ENCODE results near the gene PABPC3. TPM values are rescaled to one million over a fixed set of nuclear protein-coding genes. Genes with fewer than 3 reads are reported as not detected.

PABPC3 gene
- under 0.01 TPM for total RNA-seq

DNA sequence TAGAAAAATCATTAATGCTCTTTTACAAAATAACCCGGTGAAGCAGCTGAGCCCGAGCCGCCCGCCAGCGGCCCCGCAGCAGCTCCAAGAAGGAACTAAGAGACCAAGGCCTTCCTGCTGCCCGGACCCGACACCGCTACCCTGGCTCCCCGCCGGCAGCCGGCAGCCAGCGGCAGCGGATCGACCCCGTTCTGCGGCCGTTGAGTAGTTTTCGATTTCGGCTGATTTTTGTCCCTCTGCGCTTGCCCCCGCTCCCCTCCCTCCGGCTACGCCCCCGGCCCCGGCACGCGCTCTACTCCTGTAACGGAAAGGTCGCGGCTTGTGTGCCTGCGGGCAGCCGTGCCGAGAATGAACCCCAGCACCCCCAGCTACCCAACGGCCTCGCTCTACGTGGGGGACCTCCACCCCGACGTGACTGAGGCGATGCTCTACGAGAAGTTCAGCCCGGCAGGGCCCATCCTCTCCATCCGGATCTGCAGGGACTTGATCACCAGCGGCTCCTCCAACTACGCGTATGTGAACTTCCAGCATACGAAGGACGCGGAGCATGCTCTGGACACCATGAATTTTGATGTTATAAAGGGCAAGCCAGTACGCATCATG, at the start of gene PABPC3:
PABPC3 (plus strand) TSS at position 286 of the 603 bp plus-strand sequence; CDS start at position 349, 63 bp downstream.
- H3K4me3 ChIP-seq (ENCODE audit: low read length in 3 of 3), result no peak within 1 kb of the TSS
- no peaks in the 10 kb centered on the region for H3K4me1 ChIP-seq (ENCODE audit: control insufficient read depth in 3 of 3, insufficient read depth in 3 of 3, low read length in 3 of 3)
- no peak within 1 kb of the TSS for H3K27ac ChIP-seq (ENCODE audit: low read depth, low read length)
- H3K9me3 ChIP-seq (ENCODE audit: control insufficient read depth in 3 of 3, low read length in 3 of 3), result peaks cover 0 to 2% (median 0%) of the 10 kb centered on the region in 3 donors
- peaks cover 0 to 4% (median 0%) of the 10 kb centered on the region in 3 donors for H3K27me3 ChIP-seq (ENCODE audit: control insufficient read depth in 3 of 3, insufficient read depth in 3 of 3, low read length in 3 of 3)
- H3K9ac ChIP-seq (ENCODE audit: low read depth in 1 of 3, low read length in 3 of 3), result no peak within 1 kb of the TSS
- no peaks in the 10 kb centered on the region for H3K36me3 ChIP-seq (ENCODE audit: control insufficient read depth in 3 of 3, insufficient read depth in 3 of 3, low read length in 3 of 3)

DNA sequence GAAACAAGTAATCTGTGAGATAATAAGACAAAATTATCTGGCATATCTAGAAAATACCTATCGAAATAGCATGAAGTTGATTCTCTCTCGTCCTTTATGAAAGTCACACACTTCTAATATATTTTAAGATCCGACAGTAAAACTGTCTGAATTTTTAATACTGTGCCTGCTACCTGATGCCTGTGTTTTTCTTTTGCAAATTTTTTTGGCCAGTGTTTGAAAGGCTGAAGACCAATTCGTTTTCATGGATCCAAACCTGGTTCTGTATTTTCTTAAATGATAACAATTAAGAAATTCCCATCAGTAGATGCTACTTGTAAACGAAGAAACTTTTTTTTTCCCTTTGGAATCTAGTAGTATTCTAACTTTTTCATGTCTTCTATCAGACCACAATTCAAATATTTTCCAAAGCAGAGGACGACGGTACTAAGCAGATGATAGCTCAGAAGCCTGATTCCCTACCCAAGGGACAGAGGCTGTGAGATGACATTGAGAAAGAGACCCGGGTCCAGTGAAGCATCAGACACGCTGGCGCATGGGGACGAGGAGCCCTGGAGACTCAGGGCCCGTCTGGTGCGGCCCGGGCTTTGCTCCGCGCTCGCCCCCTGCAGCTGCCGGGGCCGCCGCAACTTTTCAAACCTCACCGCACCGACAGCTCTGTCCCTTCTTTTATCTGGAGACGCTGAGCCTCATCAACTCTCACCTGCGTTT, 49.5 kb upstream of the PABPC3 start:
- Histone ChIP-seq H3K27me3 (ENCODE audit: control insufficient read depth in 3 of 3, insufficient read depth in 3 of 3, low read length in 3 of 3) (peaks cover 7 to 35% (median 29%) of the 10 kb centered on the region in 3 donors), H3K9ac (ENCODE audit: low read depth in 1 of 3, low read length in 3 of 3) (no peak overlapping the region), H3K9me3 (ENCODE audit: control insufficient read depth in 3 of 3, low read length in 3 of 3) (no peaks in the 10 kb centered on the region), H3K4me1 (ENCODE audit: control insufficient read depth in 3 of 3, insufficient read depth in 3 of 3, low read length in 3 of 3) (no peaks in the 10 kb centered on the region), H3K27ac (ENCODE audit: low read depth, low read length) (no peak overlapping the region), H3K36me3 (ENCODE audit: control insufficient read depth in 3 of 3, insufficient read depth in 3 of 3, low read length in 3 of 3) (no peaks in the 10 kb centered on the region), H3K4me3 (ENCODE audit: low read length in 3 of 3) (no peak overlapping the region)

DNA sequence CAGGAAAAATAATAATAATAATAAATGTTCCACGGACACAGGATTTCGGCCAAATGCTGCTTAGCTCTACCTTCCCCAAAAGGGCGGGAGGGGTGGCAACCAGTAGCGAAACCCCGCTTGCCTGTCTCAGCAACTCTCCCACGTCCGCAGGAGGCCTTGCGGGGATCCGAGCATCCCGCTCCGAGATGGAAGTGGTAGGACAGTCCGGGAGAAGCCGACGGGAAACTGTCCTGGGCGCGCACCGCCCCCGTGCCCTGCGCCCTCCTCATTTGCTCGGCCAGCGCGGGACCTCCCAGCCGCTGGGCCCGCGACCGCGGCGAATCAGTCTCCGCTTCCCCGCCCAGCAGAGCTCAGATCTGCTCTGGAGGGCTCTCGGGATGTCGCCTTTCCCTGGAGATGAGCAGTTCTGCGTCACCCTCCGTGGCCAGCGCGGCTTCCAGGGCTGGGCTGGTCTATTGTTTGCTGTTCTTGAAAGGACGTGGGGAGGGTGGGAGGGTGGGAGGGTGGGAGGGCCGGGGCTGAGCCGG, 48.9 kb upstream of the PABPC3 start:
- peaks cover 7 to 32% (median 25%) of the 10 kb centered on the region in 3 donors for H3K27me3 ChIP-seq (ENCODE audit: control insufficient read depth in 3 of 3, insufficient read depth in 3 of 3, low read length in 3 of 3)
- H3K36me3 ChIP-seq (ENCODE audit: control insufficient read depth in 3 of 3, insufficient read depth in 3 of 3, low read length in 3 of 3), result no peaks in the 10 kb centered on the region
- H3K27ac ChIP-seq (ENCODE audit: low read depth, low read length), result no peak overlapping the region
- no peaks in the 10 kb centered on the region for H3K9me3 ChIP-seq (ENCODE audit: control insufficient read depth in 3 of 3, low read length in 3 of 3)
- peak overlapping the region in 2 of 3 donors; percentile 31 to 35 for H3K4me3 ChIP-seq (ENCODE audit: low read length in 3 of 3)
- no peak overlapping the region for H3K9ac ChIP-seq (ENCODE audit: low read depth in 1 of 3, low read length in 3 of 3)
- H3K4me1 ChIP-seq (ENCODE audit: control insufficient read depth in 3 of 3, insufficient read depth in 3 of 3, low read length in 3 of 3), result no peaks in the 10 kb centered on the region

DNA sequence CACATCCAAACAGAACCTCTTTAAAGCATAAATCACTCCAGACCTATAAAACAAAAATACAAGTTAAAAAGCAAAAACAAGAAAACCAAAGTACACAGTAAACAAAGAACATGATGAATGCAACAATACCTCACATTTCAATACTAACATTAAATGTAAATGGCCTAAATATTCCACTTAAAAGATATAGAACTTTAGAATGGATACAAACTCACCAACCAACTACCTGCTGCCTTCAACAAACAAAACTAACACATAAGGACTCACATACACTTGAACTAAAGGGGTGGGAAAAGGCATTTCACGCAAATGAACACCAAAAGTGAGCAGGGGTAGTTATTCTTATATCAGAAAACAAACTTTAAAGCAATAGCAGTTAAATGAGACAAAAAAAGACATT, 44.9 kb upstream of the PABPC3 start:
- Histone ChIP-seq H3K36me3 (ENCODE audit: control insufficient read depth in 3 of 3, insufficient read depth in 3 of 3, low read length in 3 of 3) (no peaks in the 10 kb centered on the region), H3K27me3 (ENCODE audit: control insufficient read depth in 3 of 3, insufficient read depth in 3 of 3, low read length in 3 of 3) (peaks cover 4 to 22% (median 13%) of the 10 kb centered on the region in 3 donors)

GRCh38 chr13:25059166-25059565, 36.8 kb upstream of the PABPC3 start:
- Histone ChIP-seq H3K27me3 (ENCODE audit: control insufficient read depth in 3 of 3, insufficient read depth in 3 of 3, low read length in 3 of 3) (no peaks in the 10 kb centered on the region), H3K4me1 (ENCODE audit: control insufficient read depth in 3 of 3, insufficient read depth in 3 of 3, low read length in 3 of 3) (no peaks in the 10 kb centered on the region), H3K9me3 (ENCODE audit: control insufficient read depth in 3 of 3, low read length in 3 of 3) (no peaks in the 10 kb centered on the region), H3K4me3 (ENCODE audit: low read length in 3 of 3) (no peak overlapping the region), H3K36me3 (ENCODE audit: control insufficient read depth in 3 of 3, insufficient read depth in 3 of 3, low read length in 3 of 3) (no peaks in the 10 kb centered on the region), H3K9ac (ENCODE audit: low read depth in 1 of 3, low read length in 3 of 3) (no peak overlapping the region), H3K27ac (ENCODE audit: low read depth, low read length) (no peak overlapping the region)

More for the DNA sequence above, 44.9 kb upstream of the PABPC3 start:
- Histone ChIP-seq H3K4me1 (ENCODE audit: control insufficient read depth in 3 of 3, insufficient read depth in 3 of 3, low read length in 3 of 3) (no peaks in the 10 kb centered on the region), H3K27ac (ENCODE audit: low read depth, low read length) (no peak overlapping the region), H3K9me3 (ENCODE audit: control insufficient read depth in 3 of 3, low read length in 3 of 3) (no peaks in the 10 kb centered on the region), H3K4me3 (ENCODE audit: low read length in 3 of 3) (no peak overlapping the region), H3K9ac (ENCODE audit: low read depth in 1 of 3, low read length in 3 of 3) (no peak overlapping the region)

DNA sequence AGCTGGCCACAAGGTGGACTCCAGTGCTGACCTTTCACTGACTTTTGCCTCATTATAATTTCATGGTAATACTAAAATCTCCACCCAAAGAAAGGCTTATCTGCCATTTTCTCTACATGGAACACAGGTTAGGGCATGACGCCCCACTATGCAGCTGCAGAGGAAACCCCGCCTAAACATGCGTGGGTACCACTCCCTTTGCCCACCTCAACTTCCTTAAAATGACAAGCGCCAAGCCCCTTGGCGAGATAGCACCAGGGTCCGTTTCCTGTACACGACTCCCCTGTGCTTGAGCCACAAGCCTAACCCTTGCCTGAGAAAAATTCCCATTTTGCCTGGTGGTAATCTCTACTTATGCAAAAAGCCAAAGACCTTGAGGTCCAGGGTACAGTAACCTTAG, 36.0 kb upstream of the PABPC3 start:
- Histone ChIP-seq H3K4me1 (ENCODE audit: control insufficient read depth in 3 of 3, insufficient read depth in 3 of 3, low read length in 3 of 3) (no peaks in the 10 kb centered on the region), H3K9ac (ENCODE audit: low read depth in 1 of 3, low read length in 3 of 3) (no peak overlapping the region), H3K9me3 (ENCODE audit: control insufficient read depth in 3 of 3, low read length in 3 of 3) (no peaks in the 10 kb centered on the region), H3K4me3 (ENCODE audit: low read length in 3 of 3) (no peak overlapping the region), H3K27ac (ENCODE audit: low read depth, low read length) (no peak overlapping the region), H3K27me3 (ENCODE audit: control insufficient read depth in 3 of 3, insufficient read depth in 3 of 3, low read length in 3 of 3) (no peaks in the 10 kb centered on the region), H3K36me3 (ENCODE audit: control insufficient read depth in 3 of 3, insufficient read depth in 3 of 3, low read length in 3 of 3) (no peaks in the 10 kb centered on the region)

DNA sequence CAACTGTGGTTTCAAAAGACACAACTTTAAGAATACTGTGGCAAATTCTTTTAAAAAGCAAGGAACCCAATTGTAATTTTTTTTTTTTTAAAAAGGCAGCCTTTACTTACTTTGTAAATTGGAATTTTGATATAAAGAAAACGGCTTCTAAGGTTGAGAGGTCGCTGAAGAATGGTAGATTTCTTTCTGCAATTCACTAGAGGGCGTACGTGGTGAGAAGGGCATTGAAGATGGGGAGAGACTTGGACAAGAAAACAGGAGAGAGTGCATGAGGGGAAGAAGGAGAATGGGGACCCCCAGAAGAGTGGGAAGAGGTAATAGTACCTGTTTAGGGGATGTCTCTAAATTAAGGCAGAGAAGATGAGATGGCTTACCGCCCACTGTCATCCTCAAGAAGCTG, 33.5 kb upstream of the PABPC3 start:
- H3K4me3 ChIP-seq (ENCODE audit: low read length in 3 of 3), result no peak overlapping the region
- H3K9ac ChIP-seq (ENCODE audit: low read depth in 1 of 3, low read length in 3 of 3), result no peak overlapping the region
- no peaks in the 10 kb centered on the region for H3K9me3 ChIP-seq (ENCODE audit: control insufficient read depth in 3 of 3, low read length in 3 of 3)
- no peaks in the 10 kb centered on the region for H3K36me3 ChIP-seq (ENCODE audit: control insufficient read depth in 3 of 3, insufficient read depth in 3 of 3, low read length in 3 of 3)
- H3K27ac ChIP-seq (ENCODE audit: low read depth, low read length), result no peak overlapping the region
- H3K4me1 ChIP-seq (ENCODE audit: control insufficient read depth in 3 of 3, insufficient read depth in 3 of 3, low read length in 3 of 3), result no peaks in the 10 kb centered on the region
- H3K27me3 ChIP-seq (ENCODE audit: control insufficient read depth in 3 of 3, insufficient read depth in 3 of 3, low read length in 3 of 3), result peaks cover 0 to 3% (median 0%) of the 10 kb centered on the region in 3 donors

DNA sequence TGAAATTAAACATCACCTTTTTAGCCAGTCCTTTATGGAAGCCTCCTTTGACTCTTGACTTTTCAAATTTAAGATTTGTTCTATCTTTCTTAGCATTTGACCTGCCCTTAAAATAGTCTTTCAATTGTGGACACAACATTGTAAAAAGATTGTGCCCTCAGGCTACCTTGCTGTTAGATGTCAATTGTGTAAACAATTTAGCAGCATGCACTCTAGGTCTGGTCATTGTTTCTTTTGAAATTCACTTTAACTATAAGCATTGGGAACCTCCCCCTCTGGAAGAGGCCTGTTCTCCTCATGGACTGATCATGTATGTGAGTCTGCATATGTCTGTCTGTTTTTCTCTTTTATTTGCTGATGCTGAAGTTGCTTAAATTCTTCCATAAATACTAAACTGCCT, 31.5 kb upstream of the PABPC3 start:
- no peak overlapping the region for H3K9ac ChIP-seq (ENCODE audit: low read depth in 1 of 3, low read length in 3 of 3)

GRCh38 chr13:25065974-25066770, 29.8 kb upstream of the PABPC3 start:
- Histone ChIP-seq H3K4me3 (ENCODE audit: low read length in 3 of 3) (no peak overlapping the region), H3K9ac (ENCODE audit: low read depth in 1 of 3, low read length in 3 of 3) (no peak overlapping the region), H3K27me3 (ENCODE audit: control insufficient read depth in 3 of 3, insufficient read depth in 3 of 3, low read length in 3 of 3) (peaks cover 0 to 5% (median 0%) of the 10 kb centered on the region in 3 donors), H3K4me1 (ENCODE audit: control insufficient read depth in 3 of 3, insufficient read depth in 3 of 3, low read length in 3 of 3) (no peaks in the 10 kb centered on the region), H3K9me3 (ENCODE audit: control insufficient read depth in 3 of 3, low read length in 3 of 3) (no peaks in the 10 kb centered on the region), H3K27ac (ENCODE audit: low read depth, low read length) (no peak overlapping the region), H3K36me3 (ENCODE audit: control insufficient read depth in 3 of 3, insufficient read depth in 3 of 3, low read length in 3 of 3) (no peaks in the 10 kb centered on the region)

More for the DNA sequence above, 31.5 kb upstream of the PABPC3 start:
- no peaks in the 10 kb centered on the region for H3K36me3 ChIP-seq (ENCODE audit: control insufficient read depth in 3 of 3, insufficient read depth in 3 of 3, low read length in 3 of 3)
- no peak overlapping the region for H3K4me3 ChIP-seq (ENCODE audit: low read length in 3 of 3)
- H3K4me1 ChIP-seq (ENCODE audit: control insufficient read depth in 3 of 3, insufficient read depth in 3 of 3, low read length in 3 of 3), result no peaks in the 10 kb centered on the region
- H3K9me3 ChIP-seq (ENCODE audit: control insufficient read depth in 3 of 3, low read length in 3 of 3), result no peaks in the 10 kb centered on the region
- H3K27ac ChIP-seq (ENCODE audit: low read depth, low read length), result no peak overlapping the region
- peaks cover 0 to 5% (median 0%) of the 10 kb centered on the region in 3 donors for H3K27me3 ChIP-seq (ENCODE audit: control insufficient read depth in 3 of 3, insufficient read depth in 3 of 3, low read length in 3 of 3)

Data from skeletal muscle tissue (tissue), 4 donors.